Gastroesophageal sphincter (tissue), 4 donors: ENCODE results near the gene IGFBP6. TPM values are rescaled to one million over a fixed set of nuclear protein-coding genes. Genes with fewer than 3 reads are reported as not detected.
"Not testable (repeated sequence)": the region's sequence is repeated elsewhere in the genome, so short reads cannot be mapped to it uniquely, and the experiment has no call there.

Source experiments
- ATAC-seq: fragments of 150-250 bp; one replicate; pipeline ENCODE4 v1.9.1; 2016; ENCODE audit warnings: mild to moderate bottlenecking, moderate library complexity
- H3K27ac ChIP-seq, 4 donors: fragments of 200-600 bp; sonication (generic) in 3 of 4; 1 replicate in 3 of 4; 2 replicates in 1 of 4; pipeline ENCODE4 v1.5.1; 2016 to 2019
- H3K27me3 ChIP-seq: fragments of 200-600 bp; sonication (generic); one replicate; pipeline ENCODE4 v1.5.1; 2019
- H3K36me3 ChIP-seq, 2 donors: fragments of 200-600 bp; sonication (generic); one replicate each; pipeline ENCODE4 v1.5.1; 2019; ENCODE audit warnings: control low read depth in 1 of 2
- H3K4me1 ChIP-seq, 3 donors: fragments of 200-600 bp; sonication (generic); 1 replicate in 2 of 3; 2 replicates in 1 of 3; pipeline ENCODE4 v1.5.1; 2016 to 2019; ENCODE audit warnings: control low read depth in 2 of 3
- H3K4me3 ChIP-seq, 2 donors: fragments of 200-600 bp; sonication (generic); one replicate each; pipeline ENCODE4 v1.5.1; 2019; ENCODE audit warnings: mild to moderate bottlenecking in 1 of 2, moderate library complexity in 1 of 2
- H3K9me3 ChIP-seq, 3 donors: fragments of 200-600 bp; sonication (generic); one replicate each; pipeline ENCODE4 v1.5.1; 2017 to 2019; ENCODE audit warnings: control low read depth in 2 of 3
- EP300 ChIP-seq: sonication (generic); formaldehyde crosslinking; IDR thresholded peaks from one replicate; pipeline ENCODE4 v1.6.1; 2017; ENCODE audit warnings: antibody characterized with exemption, mild to moderate bottlenecking
- POLR2A ChIP-seq, 2 donors: fragments of 450-650 bp; IDR thresholded peaks; one replicate each; pipeline ENCODE4 v1.6.1; 2017; ENCODE audit warnings: antibody characterized with exemption in 2 of 2, mild to moderate bottlenecking in 2 of 2, moderate library complexity in 1 of 2
- POLR2AphosphoS5 ChIP-seq: sonication (generic); formaldehyde crosslinking; IDR thresholded peaks from one replicate; pipeline ENCODE4 v1.6.1; 2017; ENCODE audit warnings: antibody characterized with exemption
- WGBS, 2 donors: methylation state at CpG; one replicate each; pipeline ENCODE4 v1.1.5; 2018; ENCODE audit warnings: low coverage in 1 of 2; 5-methylcytosine and 5-hydroxymethylcytosine counted together
- total RNA-seq, 4 donors: library from RNA; depleted of rRNA; stranded (reverse); fragments of >200 nt; gene quantifications; one replicate each; pipeline ENCODE4 v1.1.0, GENCODE V29; 2016
- TF ChIP-seq, protein P1 (sequence below), 4 experiments: fragments of 200-600 bp in 2 of 4; fragments of 450-650 bp in 2 of 4; sonication (generic) in 1 of 4; IDR thresholded peaks; one replicate each; pipeline ENCODE4 v1.5.1; 2017 to 2019; ENCODE audit warnings: antibody characterized with exemption in 4 of 4, mild to moderate bottlenecking in 2 of 4, moderate library complexity in 2 of 4

IGFBP6 gene
- total RNA-seq, 4 donors from 2014 or later, result 632 to 1,838 (median 914) TPM

DNA sequence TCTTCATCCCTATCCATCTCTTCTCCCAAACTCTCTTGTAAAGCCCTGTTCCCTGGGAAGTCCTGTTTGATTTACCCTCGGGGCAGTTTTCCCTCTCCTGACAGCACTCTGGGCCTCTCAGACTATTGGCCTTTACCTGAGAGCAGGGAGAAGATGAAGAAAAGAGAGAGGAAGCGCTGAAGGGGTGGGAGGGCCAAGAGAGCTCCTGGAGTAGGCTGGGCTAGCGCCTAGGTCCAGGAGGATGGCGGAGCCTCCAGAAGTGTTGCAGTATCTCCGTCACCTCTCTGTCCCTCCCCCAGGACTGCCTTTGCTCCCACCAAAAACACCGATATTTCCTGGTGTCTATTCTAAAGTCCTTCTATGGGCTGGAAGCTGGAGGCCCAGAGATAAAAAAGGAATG is 5.7 kb upstream of the IGFBP6 start:
- no peak for ATAC-seq
- Histone ChIP-seq H3K36me3 (no peaks in the 10 kb centered on the region), H3K9me3 (no peaks in the 10 kb centered on the region), H3K27ac (no peak overlapping the region), H3K4me3 (no peak overlapping the region), H3K27me3 (no peaks in the 10 kb centered on the region), H3K4me1 (peaks cover 0 to 37% (median 7%) of the 10 kb centered on the region in 3 donors)
- 56 to 80% methylated on average over 1 to 2 of the region's 6 CpGs for WGBS, 2 donors
- TF ChIP-seq, protein P1, sequence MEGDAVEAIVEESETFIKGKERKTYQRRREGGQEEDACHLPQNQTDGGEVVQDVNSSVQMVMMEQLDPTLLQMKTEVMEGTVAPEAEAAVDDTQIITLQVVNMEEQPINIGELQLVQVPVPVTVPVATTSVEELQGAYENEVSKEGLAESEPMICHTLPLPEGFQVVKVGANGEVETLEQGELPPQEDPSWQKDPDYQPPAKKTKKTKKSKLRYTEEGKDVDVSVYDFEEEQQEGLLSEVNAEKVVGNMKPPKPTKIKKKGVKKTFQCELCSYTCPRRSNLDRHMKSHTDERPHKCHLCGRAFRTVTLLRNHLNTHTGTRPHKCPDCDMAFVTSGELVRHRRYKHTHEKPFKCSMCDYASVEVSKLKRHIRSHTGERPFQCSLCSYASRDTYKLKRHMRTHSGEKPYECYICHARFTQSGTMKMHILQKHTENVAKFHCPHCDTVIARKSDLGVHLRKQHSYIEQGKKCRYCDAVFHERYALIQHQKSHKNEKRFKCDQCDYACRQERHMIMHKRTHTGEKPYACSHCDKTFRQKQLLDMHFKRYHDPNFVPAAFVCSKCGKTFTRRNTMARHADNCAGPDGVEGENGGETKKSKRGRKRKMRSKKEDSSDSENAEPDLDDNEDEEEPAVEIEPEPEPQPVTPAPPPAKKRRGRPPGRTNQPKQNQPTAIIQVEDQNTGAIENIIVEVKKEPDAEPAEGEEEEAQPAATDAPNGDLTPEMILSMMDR (IDR thresholded peaks at IDR 0.05), result no peak
- TF ChIP-seq POLR2A (IDR thresholded peaks at IDR 0.05), result no peak
- no peak for TF ChIP-seq EP300
- TF ChIP-seq POLR2AphosphoS5, result no peak

DNA sequence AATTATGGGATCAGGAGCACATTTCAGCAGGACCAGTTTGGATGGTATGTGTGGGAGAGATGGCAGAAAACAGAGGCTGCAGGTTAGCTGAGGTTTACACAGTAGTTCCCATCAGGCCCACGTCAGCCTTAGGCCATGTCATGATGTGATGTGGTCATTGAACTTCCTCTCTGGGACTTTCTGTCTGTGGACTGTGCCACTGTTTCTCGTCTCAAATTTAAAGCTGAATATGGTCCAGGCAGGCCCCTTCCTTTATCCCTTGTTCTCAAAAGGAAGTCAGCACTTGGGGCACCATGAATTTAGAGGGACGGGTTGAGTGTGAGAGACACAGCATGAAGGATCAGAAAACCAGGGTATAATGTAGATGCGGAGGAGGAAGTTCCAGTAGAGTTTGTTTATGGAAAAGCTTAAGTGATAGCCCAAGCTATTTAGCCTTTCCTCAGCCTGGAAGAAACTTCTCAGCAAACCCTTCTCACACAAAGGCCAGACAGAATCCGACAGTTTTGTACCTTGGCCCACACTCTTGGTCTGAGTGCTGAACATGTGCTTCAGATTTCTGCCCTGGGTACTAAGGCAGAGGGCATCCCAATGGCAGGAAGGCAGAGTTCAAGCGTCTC is 3.6 kb upstream of the IGFBP6 start:
- TF ChIP-seq, protein P1 (IDR thresholded peaks at IDR 0.05), result no peak
- TF ChIP-seq POLR2AphosphoS5 (no peak), EP300 (no peak), POLR2A (IDR thresholded peaks at IDR 0.05) (no peak)
- Histone ChIP-seq H3K36me3 (no peaks in the 10 kb centered on the region), H3K27ac (peak overlapping the region in 3 of 4 donors; percentile 30 to 37 (median 32)), H3K4me3 (no peak overlapping the region), H3K4me1 (peaks cover 0 to 58% (median 22%) of the 10 kb centered on the region in 3 donors), H3K9me3 (no peaks in the 10 kb centered on the region), H3K27me3 (no peaks in the 10 kb centered on the region)
- 54 to 62% methylated on average over 3 of the region's 6 CpGs for WGBS, 2 donors
- no peak for ATAC-seq

DNA sequence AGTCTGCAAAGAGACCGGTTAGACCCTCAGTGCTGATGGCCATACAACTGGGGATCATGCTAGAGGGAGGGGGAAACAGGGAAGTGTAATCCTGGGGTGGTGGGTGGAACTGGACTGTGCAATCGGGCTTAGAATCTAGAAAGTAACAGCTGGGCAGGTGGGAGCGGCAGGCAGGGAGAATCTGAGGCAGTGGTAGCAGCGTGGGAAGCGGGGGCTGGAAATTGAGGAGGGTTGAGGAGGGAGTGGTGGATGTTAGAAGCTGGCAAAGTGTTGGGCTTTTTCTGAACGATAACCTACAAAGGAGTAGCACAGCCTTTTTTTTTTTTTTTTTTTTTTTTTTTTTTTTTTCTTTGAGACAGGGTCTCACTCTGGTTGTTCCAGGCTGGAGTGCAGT is 3.1 kb upstream of the IGFBP6 start:
- no peak overlapping the region for H3K4me3 ChIP-seq
- no peaks in the 10 kb centered on the region for H3K36me3 ChIP-seq
- peak overlapping the region in 3 of 4 donors; percentile 30 to 37 (median 32) for H3K27ac ChIP-seq
- TF ChIP-seq POLR2AphosphoS5 (no peak), EP300 (no peak), POLR2A (IDR thresholded peaks at IDR 0.05) (no peak)
- TF ChIP-seq, protein P1 (IDR thresholded peaks at IDR 0.05), result no peak
- H3K9me3 ChIP-seq, result no peaks in the 10 kb centered on the region
- no peaks in the 10 kb centered on the region for H3K27me3 ChIP-seq
- 67 to 73% methylated on average over 4 to 5 of the region's 6 CpGs for WGBS, 2 donors
- ATAC-seq, result no peak
- H3K4me1 ChIP-seq, result peaks cover 0 to 63% (median 26%) of the 10 kb centered on the region in 3 donors

DNA sequence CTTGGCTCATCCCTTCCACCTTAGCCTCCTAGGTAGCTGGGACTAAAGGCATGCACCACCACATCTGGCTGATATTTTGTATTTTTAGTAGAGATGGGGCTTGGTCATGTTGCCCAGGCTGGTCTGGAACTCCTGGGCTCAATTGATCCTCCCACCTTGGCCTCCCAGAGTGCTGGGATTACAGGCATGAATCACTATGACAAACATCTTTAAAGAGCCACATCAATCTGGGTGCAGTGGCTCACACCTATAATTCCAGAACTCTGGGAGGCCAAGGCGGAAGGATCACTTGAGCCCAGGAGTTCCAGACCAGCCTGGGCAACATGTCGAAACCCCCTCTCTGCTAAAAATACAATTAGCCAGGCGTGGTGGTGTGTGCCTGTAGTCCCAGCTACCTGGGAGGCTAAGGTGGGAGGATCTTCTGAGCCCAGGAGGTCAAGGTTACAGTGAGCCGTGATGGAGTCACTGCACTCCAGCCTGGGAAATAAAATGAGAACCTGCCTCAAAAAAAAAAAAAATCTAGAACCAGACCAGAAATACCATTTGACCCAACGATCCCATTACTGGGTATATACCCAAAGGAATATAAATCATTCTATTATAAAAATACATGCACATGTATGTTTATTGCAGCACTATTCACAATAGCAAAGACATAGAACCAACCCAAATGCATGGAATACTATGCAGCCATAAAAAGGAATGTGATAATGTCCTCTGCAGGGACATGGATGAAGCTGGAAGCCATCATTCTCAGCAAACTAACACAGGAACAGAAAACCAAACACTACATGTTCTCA is 2.5 kb upstream of the IGFBP6 start:
- ATAC-seq, result not testable (repeated sequence)
- WGBS, 2 donors, result 43 to 91% methylated on average over 1 to 2 of the region's 5 CpGs

DNA sequence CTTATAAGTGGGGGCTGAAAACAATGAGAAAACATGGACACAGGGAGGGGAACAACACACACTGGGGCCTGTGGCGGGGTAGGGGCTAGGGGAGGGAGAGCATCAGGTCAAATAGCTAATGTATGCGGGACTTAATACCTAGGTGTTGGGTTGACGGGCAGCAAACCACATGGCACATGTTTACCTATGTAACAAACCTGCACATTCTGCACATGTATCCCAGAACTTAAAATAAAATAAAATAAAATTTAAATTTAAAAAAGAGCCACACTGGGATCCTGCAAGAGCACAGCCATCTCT is 1.9 kb upstream of the IGFBP6 start:
- H3K36me3 ChIP-seq, H3K4me3 ChIP-seq, H3K9me3 ChIP-seq, H3K27me3 ChIP-seq, ATAC-seq: not testable (repeated sequence)
- Histone ChIP-seq H3K27ac (peak overlapping the region; percentile 25 to 97 (median 89)), H3K4me1 (peaks cover 0 to 73% (median 31%) of the 10 kb centered on the region in 3 donors)
- 89 to 93% methylated on average over 3 of the region's 3 CpGs for WGBS, 2 donors

More for the DNA sequence above, 2.5 kb upstream of the IGFBP6 start:
- H3K27me3 ChIP-seq, H3K36me3 ChIP-seq, H3K4me3 ChIP-seq, H3K9me3 ChIP-seq: not testable (repeated sequence)
- peaks cover 0 to 67% (median 26%) of the 10 kb centered on the region in 3 donors for H3K4me1 ChIP-seq
- peak overlapping the region in 2 of 4 donors; percentile 83 to 95 for H3K27ac ChIP-seq
